Pancreas (tissue), 10 donors: ENCODE measurements around the gene TEDC2. TPM values are rescaled to one million over a fixed set of nuclear protein-coding genes. Genes with fewer than 3 reads are reported as not detected.

Experiments used
- ATAC-seq, 4 donors: fragments of 200-7000 bp; cut with Tn5 transposase; one replicate each; pipeline versions ENCODE4 v1.8.0 to v1.9.1; 2020; ENCODE audit warnings: mild to moderate bottlenecking in 4 of 4, moderate library complexity in 4 of 4
- DNase-seq, 6 donors: peaks; one replicate each; pipeline ENCODE4 v3.0.0-alpha.2; 2020
- FAIRE-seq: peaks from 2 replicates; lab custom pipeline; 2012; peaks lifted over from hg19 to GRCh38; lab: Jason Lieb, UNC
- H3K27ac ChIP-seq, 4 donors: fragments of 200-600 bp; sonication (generic); 1 replicate in 3 of 4; 2 replicates in 1 of 4; pipeline versions ENCODE4 v1.5.0 to v1.8.0; 2020
- H3K27me3 ChIP-seq, 4 donors: fragments of 200-600 bp; one replicate each; pipeline ENCODE4 v1.8.0; 2021
- H3K36me3 ChIP-seq, 3 donors: fragments of 200-600 bp; sonication (generic) in 1 of 3; one replicate each; pipeline versions ENCODE4 v1.5.0 to v1.8.0; 2020 to 2021
- H3K4me1 ChIP-seq, 3 donors: fragments of 200-600 bp; one replicate each; pipeline ENCODE4 v1.8.0; 2021
- H3K4me3 ChIP-seq, 4 donors: fragments of 200-600 bp; sonication (generic) in 2 of 4; one replicate each; pipeline versions ENCODE4 v1.5.0 to v1.8.0; 2020 to 2021
- H3K9me3 ChIP-seq, 4 donors: fragments of 200-600 bp; one replicate each; pipeline ENCODE4 v1.8.0; 2021
- CTCF ChIP-seq, 4 donors: fragments of 200-600 bp; sonication (generic) in 3 of 4; IDR thresholded peaks; one replicate each; pipeline versions ENCODE4 v1.5.0 to v1.8.0; 2021; ENCODE audit warnings: antibody characterized with exemption in 4 of 4
- whole genome bisulfite sequencing, 2 donors: extraction: QIAGEN DNeasy Blood & Tissue Kit; methylation state at CpG; one replicate each; pipeline ENCODE4 v1.1.7; 2013; 5-methylcytosine and 5-hydroxymethylcytosine counted together
- intact Hi-C, 3 donors: fragments of 100-400 bp; cut with DNase I; formaldehyde crosslinking; loops; one replicate each; pipeline versions ENCODE4 v1.11.1 to v1.14.2; 2022
- polyA plus RNA-seq, 2 donors: library from polyadenylated mRNA; stranded (reverse); fragments of 200-250 nt; gene quantifications; one replicate each; pipeline ENCODE4 v1.2.3, GENCODE V29; 2013
- total RNA-seq, 6 donors: library from RNA; stranded (reverse); fragmentation: NEBNext Ultra II Directional in 4 of 6; extraction: Animal tissue kit (Norgen Biotek cat#: 25700) in 4 of 6; gene quantifications; one replicate each; pipeline versions ENCODE4 v1.2.1 to v1.2.4, GENCODE V29; 2021 to 2023
- donor health status: healthy with polysubstance abuse.
- donor health status: DM: no; HTN: no; CAD: no; lungs with moderate emphysema.
- donor health status: DM: no; HTN: no; CAD: no.
- donor health status: control.
- donor health status: control.
- donor health status: Bipolar disorder and iron deficiency.
- donor health status: DM: yes; HTN: yes; CAD: no.
- donor health status: DM: no; HTN: no; CAD: no.
- donor health status: DM: no; HTN: no; CAD: no.
- donor health status: DM: yes; HTN: yes; CAD: no.

The TEDC2 gene
- total and polyA plus RNA-seq, 8 donors, result 0.16 to 1.4 (median 0.81) TPM; not detected in 1

- intact Hi-C loops, result no loop called here
- Histone ChIP-seq H3K4me1 (peaks cover 0 to 8% (median 0%) of the 10 kb centered on the region in 3 donors), H3K4me3 (peak overlapping the region; percentile 18 to 67 (median 40)), H3K27me3 (no peaks in the 10 kb centered on the region), H3K27ac (no peak overlapping the region), H3K36me3 (no peaks in the 10 kb centered on the region), H3K9me3 (no peaks in the 10 kb centered on the region)
- FAIRE-seq (no peak), ATAC-seq (peak in 2 of 4 donors; percentile 1 to 12), DNase-seq (no peak)
- WGBS, 2 donors, result 23 to 28% methylated on average over 18 of the region's 18 CpGs
- TF ChIP-seq CTCF (IDR thresholded peaks at IDR 0.05), result no peak
These were observed 842 bp upstream of the TEDC2 start for GRCh38 chr16:2458887-2459646.

DNA sequence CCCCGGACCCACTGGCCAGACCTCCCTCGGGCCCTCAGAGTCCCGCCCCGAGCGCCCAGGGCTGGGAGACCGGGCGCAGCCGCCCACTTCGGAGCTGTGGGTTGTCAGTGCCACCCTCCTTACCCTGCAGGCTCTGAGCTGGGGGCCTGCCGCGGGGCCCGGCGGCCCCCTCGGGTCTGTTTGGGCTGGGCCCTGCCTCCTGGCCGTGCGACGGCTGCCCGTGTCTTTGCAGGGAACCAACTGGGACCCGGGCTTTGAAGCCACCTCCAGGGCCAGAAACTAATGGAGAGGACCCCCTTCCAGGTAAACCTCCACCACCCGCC lies 443 bp downstream of the TEDC2 start:
- FAIRE-seq (no peak), ATAC-seq (peak in 1 of 4 donors; percentile 2), DNase-seq (no peak)
- Histone ChIP-seq H3K27ac (no peak overlapping the region), H3K4me3 (peak overlapping the region in 3 of 4 donors; percentile 16 to 67 (median 42)), H3K9me3 (no peaks in the 10 kb centered on the region), H3K27me3 (no peaks in the 10 kb centered on the region), H3K4me1 (peaks cover 0 to 8% (median 0%) of the 10 kb centered on the region in 3 donors), H3K36me3 (no peaks in the 10 kb centered on the region)
- no peak for TF ChIP-seq CTCF (IDR thresholded peaks at IDR 0.05)
- WGBS, 2 donors, result 2 to 4% methylated on average over 13 to 20 of the region's 20 CpGs
- intact Hi-C loops, result no loop called here

DNA sequence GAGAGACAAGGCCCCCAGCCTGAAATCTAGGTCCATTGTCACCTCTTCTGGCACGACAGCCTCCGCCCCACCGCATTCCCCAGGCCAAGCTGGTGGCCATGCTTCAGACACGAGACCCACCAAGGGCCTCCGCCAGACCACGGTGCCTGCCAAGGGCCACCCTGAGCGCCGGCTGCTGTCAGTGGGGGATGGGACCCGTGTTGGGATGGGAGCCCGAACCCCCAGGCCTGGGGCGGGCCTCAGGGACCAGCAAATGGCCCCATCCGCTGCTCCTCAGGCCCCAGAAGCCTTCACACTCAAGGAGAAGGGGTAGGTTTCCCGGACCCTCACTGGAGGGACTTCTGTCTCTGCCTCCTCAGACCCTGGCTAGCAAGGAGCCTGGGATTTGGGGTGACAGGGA lies 1.0 kb downstream of the TEDC2 start:
- WGBS, 2 donors, result 75 to 79% methylated on average over 13 of the region's 13 CpGs
- Histone ChIP-seq H3K4me3 (no peak overlapping the region), H3K9me3 (no peaks in the 10 kb centered on the region), H3K4me1 (peaks cover 0 to 8% (median 0%) of the 10 kb centered on the region in 3 donors), H3K27ac (no peak overlapping the region), H3K36me3 (no peaks in the 10 kb centered on the region), H3K27me3 (no peaks in the 10 kb centered on the region)
- DNase-seq (peak in 2 of 6 donors; percentile 50 to 70), FAIRE-seq (no peak), ATAC-seq (no peak)
- TF ChIP-seq CTCF (IDR thresholded peaks at IDR 0.05), result no peak
- intact Hi-C loops, result no loop called here

DNA sequence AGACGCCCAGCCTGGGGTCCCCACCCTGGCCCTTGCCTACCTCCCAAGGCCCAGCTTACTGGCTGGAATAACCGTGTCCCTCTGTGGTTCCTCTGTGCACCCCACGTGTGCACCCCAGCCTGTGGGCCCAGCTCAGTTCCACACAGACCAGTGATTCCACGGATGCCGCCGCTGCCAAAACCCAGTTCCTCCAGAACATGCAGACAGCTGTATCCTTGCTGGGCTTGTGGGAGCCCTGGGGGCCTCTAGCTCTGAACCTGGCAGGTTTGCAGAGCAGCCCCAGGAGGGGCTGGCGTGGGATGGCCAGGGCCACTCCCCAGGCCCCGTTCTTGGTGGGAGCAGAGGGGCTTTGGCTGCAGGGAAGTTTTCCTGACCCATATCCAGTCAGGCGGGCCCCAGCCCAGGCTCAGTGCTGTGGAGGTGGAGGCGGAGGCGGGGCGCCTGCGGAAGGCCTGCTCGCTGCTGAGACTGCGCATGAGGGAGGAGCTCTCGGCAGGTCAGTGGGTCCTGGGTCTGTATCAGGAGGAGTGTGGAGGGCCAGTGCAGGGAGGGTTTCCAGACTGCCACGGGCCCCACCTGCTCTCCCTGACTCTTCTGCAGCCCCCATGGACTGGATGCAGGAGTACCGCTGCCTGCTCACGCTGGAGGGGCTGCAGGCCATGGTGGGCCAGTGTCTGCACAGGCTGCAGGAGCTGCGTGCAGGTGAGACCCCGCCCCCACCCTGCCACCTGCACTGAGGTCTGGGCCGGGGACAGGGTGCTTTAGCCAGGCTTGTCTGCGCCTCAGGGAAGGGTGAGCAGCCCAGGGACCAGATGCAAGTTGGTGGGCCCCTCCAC lies 2.3 kb downstream of the TEDC2 start:
- 87 to 92% methylated on average over 23 of the region's 23 CpGs for WGBS, 2 donors
- Histone ChIP-seq H3K4me3 (no peak overlapping the region), H3K27ac (no peak overlapping the region), H3K27me3 (no peaks in the 10 kb centered on the region), H3K9me3 (no peaks in the 10 kb centered on the region), H3K36me3 (no peaks in the 10 kb centered on the region), H3K4me1 (peaks cover 0 to 8% (median 0%) of the 10 kb centered on the region in 3 donors)
- ATAC-seq (no peak), FAIRE-seq (no peak), DNase-seq (peak in 2 of 6 donors; percentile 48 to 63)
- intact Hi-C loops, result no loop called here
- no peak for TF ChIP-seq CTCF (IDR thresholded peaks at IDR 0.05)
